Measurements from ENCODE around the gene SIRT2. TPM values are rescaled to one million over a fixed set of nuclear protein-coding genes. Genes with fewer than 3 reads are reported as not detected.

The SIRT2 gene
- total RNA-seq (2021; ENCODE audit: unreplicated experiment) (162 TPM), Bru-seq, nascent RNA (percentile 78 among the genes with signal in this experiment), BruChase-seq, experiment 1, labeled RNA remaining after a 2-hour chase (percentile 91 among the genes with signal in this experiment), BruChase-seq, experiment 2, labeled RNA remaining after a 6-hour chase (percentile 90 among the genes with signal in this experiment)
- polyA plus RNA-seq (2012; ENCODE audit: insufficient read length), result 240 TPM
- long read RNA-seq, transcript SIRT2-201 (16 exons, 2,070 nt), result minor isoform, 28 of 300 reads
- long read RNA-seq, transcript SIRT2-204 (15 exons, 2,062 nt), result major isoform, 140 of 300 reads
- long read RNA-seq, partial matches to known transcripts, result 20 of 300 reads
- long read RNA-seq, other reads (novel, unspliced or antisense), result 107 of 300 reads

GRCh38 chr19:38899447-38900201 is at the start of gene SIRT2, which contains the start of gene NFKBIB:
TSS of gene SIRT2 (minus strand) at chr19:38899618. CDS start at chr19:38899521, 97 bp downstream.
TSS of gene NFKBIB (plus strand) at chr19:38899969. CDS start at chr19:38900033, 64 bp downstream.
- TF ChIP-seq POLR2AphosphoS5 (IDR thresholded peaks at IDR 0.05; ENCODE audit: low read depth, low read length) (peak; percentile 98), REST (IDR thresholded peaks at IDR 0.05; ENCODE audit: insufficient read depth in 1 of 2, low read depth in 2 of 2, low read length in 1 of 2) (no peak), CTCF (IDR thresholded peaks at IDR 0.05) (no peak), TCF7L2 (IDR thresholded peaks at IDR 0.05; ENCODE audit: low read depth, low read length) (peak; percentile 89), SIN3A (IDR thresholded peaks at IDR 0.05; ENCODE audit: borderline replicate concordance, insufficient read depth, low read depth, low read length) (peak; percentile 98)
- DNase-seq (ENCODE audit: low read depth, low spot score), result peak; percentile 100
- ChIA-PET POLR2A (interaction anchor here (0.5 to 1.7 kb wide), 12 partner anchors 10 to 281 kb away, joined by 3 to 30 read pairs (median 6); partner anchors contain the start of genes EIF3K, HNRNPL, MRPS12 and SARS2), CTCF (interaction anchor here (0.5 to 1.6 kb wide), 7 partner anchors 12 to 497 kb away, joined by 3 to 19 read pairs (median 6); partner anchors contain the start of genes MRPS12 and SARS2)
- BruUV-seq (replicated peaks), result no TSS peak
- peak within 1 kb of the TSS; percentile 55 to 75 for H3K4me3 ChIP-seq (ENCODE audit: low read depth in 2 of 2, low read length in 2 of 2)
- peaks cover 6% of the 10 kb centered on the region; the same call in 1 of the 2 replicates for H3K9me3 ChIP-seq (ENCODE audit: control insufficient read depth, insufficient read depth, low read depth, low read length)
- H3K4me1 ChIP-seq (ENCODE audit: control insufficient read depth, insufficient read depth, low read length), result peaks cover 21% of the 10 kb centered on the region
- peak; percentile 97 for ATAC-seq
- peak within 1 kb of the TSS; percentile 89 for H3K27ac ChIP-seq (ENCODE audit: low read length)
- no peaks in the 10 kb centered on the region for H3K36me3 ChIP-seq (ENCODE audit: control insufficient read depth, insufficient read depth, low read length)
- intact Hi-C loops (cut with micrococcal nuclease; ENCODE audit: unreplicated experiment), result loop anchor here (5.0 kb wide), 1 partner anchor 47 kb away; no protein-coding TSS in a partner anchor
- in situ Hi-C loops (cut with HindIII; ENCODE audit: low pct_unique_long_range_greater_than_20kb, low sequenced_read_pairs), result no loop called here
- no peaks in the 10 kb centered on the region for H3K27me3 ChIP-seq (ENCODE audit: control insufficient read depth, insufficient read depth, low read length)

GRCh38 chr19:38946229-38947010 is 47.0 kb upstream of the SIRT2 start:
- H3K4me1 ChIP-seq (ENCODE audit: control insufficient read depth, insufficient read depth, low read length), result no peaks in the 10 kb centered on the region
- TF ChIP-seq POLR2AphosphoS5 (IDR thresholded peaks at IDR 0.05; ENCODE audit: low read depth, low read length), result no peak; the same call in none of the 2 replicates
- TF ChIP-seq TCF7L2 (IDR thresholded peaks at IDR 0.05; ENCODE audit: low read depth, low read length), result no peak
- TF ChIP-seq CTCF (IDR thresholded peaks at IDR 0.05), result no peak
- peak in 1 of 2 experiments; percentile 90; a peak in 2 of 4 replicates for TF ChIP-seq REST (IDR thresholded peaks at IDR 0.05; ENCODE audit: insufficient read depth in 1 of 2, low read depth in 2 of 2, low read length in 1 of 2)
- no peak for TF ChIP-seq SIN3A (IDR thresholded peaks at IDR 0.05; ENCODE audit: borderline replicate concordance, insufficient read depth, low read depth, low read length)
- peaks cover 13% of the 10 kb centered on the region for H3K36me3 ChIP-seq (ENCODE audit: control insufficient read depth, insufficient read depth, low read length)
- ChIA-PET POLR2A (interaction anchor here (0.6 kb wide), 1 partner anchor 16 kb away, joined by 7 read pairs; no protein-coding TSS in a partner anchor), CTCF (interaction anchor here (0.5 to 0.7 kb wide), 2 partner anchors 226 to 422 kb away, joined by 3 to 5 read pairs; no protein-coding TSS in a partner anchor)
- DNase-seq (ENCODE audit: low read depth, low spot score) (no peak), ATAC-seq (peak; percentile 7)
- in situ Hi-C loops (cut with HindIII; ENCODE audit: low pct_unique_long_range_greater_than_20kb, low sequenced_read_pairs), result no loop called here
- intact Hi-C loops (cut with micrococcal nuclease; ENCODE audit: unreplicated experiment), result loop anchor here (10.0 kb wide), 1 partner anchor 388 kb away; the partner anchor contains the start of gene GMFG
- H3K4me3 ChIP-seq (ENCODE audit: low read depth in 2 of 2, low read length in 2 of 2), result no peak overlapping the region
- BruUV-seq (replicated peaks), result no TSS peak
- no peaks in the 10 kb centered on the region for H3K9me3 ChIP-seq (ENCODE audit: control insufficient read depth, insufficient read depth, low read depth, low read length)
- no peak overlapping the region for H3K27ac ChIP-seq (ENCODE audit: low read length)
- H3K27me3 ChIP-seq (ENCODE audit: control insufficient read depth, insufficient read depth, low read length), result no peaks in the 10 kb centered on the region

Data from Panc1 (cell line).